Measurements from ENCODE around the gene PHYHIPL.

PHYHIPL gene

DNA sequence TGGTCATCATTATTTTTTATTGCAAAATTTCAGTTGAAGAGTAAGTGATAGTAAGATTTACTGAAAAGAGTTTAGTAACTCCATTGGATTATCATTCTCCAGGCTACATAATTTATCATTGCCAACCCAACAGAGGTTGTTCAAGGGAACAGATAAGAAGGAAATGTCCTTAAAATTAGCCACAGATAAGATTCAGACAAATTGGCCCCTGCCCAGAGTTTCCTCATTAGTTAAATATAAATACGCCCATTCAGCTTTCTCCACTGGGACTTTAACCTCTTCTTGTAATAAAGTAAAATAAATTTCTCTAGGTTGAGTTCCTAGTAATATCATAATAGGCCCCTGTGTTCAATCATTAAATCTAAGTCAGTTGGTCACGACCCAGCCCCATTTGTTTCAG, 27.7 kb upstream of the PHYHIPL start:
- H3K4me3 ChIP-seq (ENCODE audit: low read depth, low read length), result no peak overlapping the region
- no peak for TF ChIP-seq ZNF792 (tag by site-specific recombination; IDR thresholded peaks at IDR 0.05)
- TF ChIP-seq, protein P1, sequence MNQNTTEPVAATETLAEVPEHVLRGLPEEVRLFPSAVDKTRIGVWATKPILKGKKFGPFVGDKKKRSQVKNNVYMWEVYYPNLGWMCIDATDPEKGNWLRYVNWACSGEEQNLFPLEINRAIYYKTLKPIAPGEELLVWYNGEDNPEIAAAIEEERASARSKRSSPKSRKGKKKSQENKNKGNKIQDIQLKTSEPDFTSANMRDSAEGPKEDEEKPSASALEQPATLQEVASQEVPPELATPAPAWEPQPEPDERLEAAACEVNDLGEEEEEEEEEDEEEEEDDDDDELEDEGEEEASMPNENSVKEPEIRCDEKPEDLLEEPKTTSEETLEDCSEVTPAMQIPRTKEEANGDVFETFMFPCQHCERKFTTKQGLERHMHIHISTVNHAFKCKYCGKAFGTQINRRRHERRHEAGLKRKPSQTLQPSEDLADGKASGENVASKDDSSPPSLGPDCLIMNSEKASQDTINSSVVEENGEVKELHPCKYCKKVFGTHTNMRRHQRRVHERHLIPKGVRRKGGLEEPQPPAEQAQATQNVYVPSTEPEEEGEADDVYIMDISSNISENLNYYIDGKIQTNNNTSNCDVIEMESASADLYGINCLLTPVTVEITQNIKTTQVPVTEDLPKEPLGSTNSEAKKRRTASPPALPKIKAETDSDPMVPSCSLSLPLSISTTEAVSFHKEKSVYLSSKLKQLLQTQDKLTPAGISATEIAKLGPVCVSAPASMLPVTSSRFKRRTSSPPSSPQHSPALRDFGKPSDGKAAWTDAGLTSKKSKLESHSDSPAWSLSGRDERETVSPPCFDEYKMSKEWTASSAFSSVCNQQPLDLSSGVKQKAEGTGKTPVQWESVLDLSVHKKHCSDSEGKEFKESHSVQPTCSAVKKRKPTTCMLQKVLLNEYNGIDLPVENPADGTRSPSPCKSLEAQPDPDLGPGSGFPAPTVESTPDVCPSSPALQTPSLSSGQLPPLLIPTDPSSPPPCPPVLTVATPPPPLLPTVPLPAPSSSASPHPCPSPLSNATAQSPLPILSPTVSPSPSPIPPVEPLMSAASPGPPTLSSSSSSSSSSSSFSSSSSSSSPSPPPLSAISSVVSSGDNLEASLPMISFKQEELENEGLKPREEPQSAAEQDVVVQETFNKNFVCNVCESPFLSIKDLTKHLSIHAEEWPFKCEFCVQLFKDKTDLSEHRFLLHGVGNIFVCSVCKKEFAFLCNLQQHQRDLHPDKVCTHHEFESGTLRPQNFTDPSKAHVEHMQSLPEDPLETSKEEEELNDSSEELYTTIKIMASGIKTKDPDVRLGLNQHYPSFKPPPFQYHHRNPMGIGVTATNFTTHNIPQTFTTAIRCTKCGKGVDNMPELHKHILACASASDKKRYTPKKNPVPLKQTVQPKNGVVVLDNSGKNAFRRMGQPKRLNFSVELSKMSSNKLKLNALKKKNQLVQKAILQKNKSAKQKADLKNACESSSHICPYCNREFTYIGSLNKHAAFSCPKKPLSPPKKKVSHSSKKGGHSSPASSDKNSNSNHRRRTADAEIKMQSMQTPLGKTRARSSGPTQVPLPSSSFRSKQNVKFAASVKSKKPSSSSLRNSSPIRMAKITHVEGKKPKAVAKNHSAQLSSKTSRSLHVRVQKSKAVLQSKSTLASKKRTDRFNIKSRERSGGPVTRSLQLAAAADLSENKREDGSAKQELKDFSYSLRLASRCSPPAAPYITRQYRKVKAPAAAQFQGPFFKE (tag by site-specific recombination; IDR thresholded peaks at IDR 0.05; ENCODE audit: borderline replicate concordance), result no peak
- no peaks in the 10 kb centered on the region for H3K36me3 ChIP-seq (ENCODE audit: control insufficient read depth in 2 of 2, insufficient read depth in 1 of 2, low read length in 2 of 2)
- ChIA-PET CTCF (no interaction called here), POLR2A (no interaction called here)
- H3K4me1 ChIP-seq (ENCODE audit: control insufficient read depth, insufficient read depth, low read length), result no peaks in the 10 kb centered on the region
- no peaks in the 10 kb centered on the region for H3K9me3 ChIP-seq (ENCODE audit: control insufficient read depth, insufficient read depth, low read depth, low read length)
- H3K27ac ChIP-seq (ENCODE audit: extremely low read depth, low read depth, low read length), result no peak overlapping the region

DNA sequence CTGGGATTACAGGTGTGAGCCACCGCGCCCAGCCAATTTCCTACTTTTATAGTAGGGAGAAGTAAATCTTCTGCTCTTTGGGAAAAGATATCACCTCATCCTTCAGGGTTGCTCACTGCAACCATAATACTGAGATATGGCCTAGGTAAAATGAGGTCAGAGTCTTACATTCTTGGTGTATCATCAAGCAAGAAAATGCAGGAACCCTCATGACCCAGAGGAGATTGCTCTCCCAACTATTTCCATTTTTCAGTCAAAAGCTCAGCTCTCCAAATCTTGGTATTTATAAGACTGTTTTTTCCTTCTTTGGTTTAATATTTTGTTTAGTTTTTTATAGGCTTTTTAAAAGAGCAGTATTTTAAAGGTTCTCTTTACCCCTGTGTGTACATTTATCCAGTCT, 20.9 kb upstream of the PHYHIPL start:
- ChIA-PET CTCF (interaction anchor here (0.5 kb wide), 1 partner anchor 15 kb away, joined by 7 read pairs; no protein-coding TSS in a partner anchor), POLR2A (no interaction called here)
- Histone ChIP-seq H3K36me3 (ENCODE audit: control insufficient read depth in 2 of 2, insufficient read depth in 1 of 2, low read length in 2 of 2) (no peaks in the 10 kb centered on the region), H3K27ac (ENCODE audit: extremely low read depth, low read depth, low read length) (no peak overlapping the region), H3K4me1 (ENCODE audit: control insufficient read depth, insufficient read depth, low read length) (no peaks in the 10 kb centered on the region), H3K9me3 (ENCODE audit: control insufficient read depth, insufficient read depth, low read depth, low read length) (no peaks in the 10 kb centered on the region), H3K4me3 (ENCODE audit: low read depth, low read length) (no peak overlapping the region)
- TF ChIP-seq TSHZ1 (tag by site-specific recombination; IDR thresholded peaks at IDR 0.05; ENCODE audit: borderline replicate concordance) (no peak), ZNF214 (tag by site-specific recombination; IDR thresholded peaks at IDR 0.05; ENCODE audit: borderline replicate concordance) (no peak), ZNF571 (tag by site-specific recombination; IDR thresholded peaks at IDR 0.05) (no peak), ZNF335 (tag by site-specific recombination; conservative IDR thresholded peaks at IDR 0.05) (no peak), ZNF10 (tag by site-specific recombination; IDR thresholded peaks at IDR 0.05) (no peak), ZNF140 (tag by site-specific recombination; IDR thresholded peaks at IDR 0.05) (no peak), ZNF362 (tag by site-specific recombination; IDR thresholded peaks at IDR 0.05) (no peak), ELK4 (IDR thresholded peaks at IDR 0.05; ENCODE audit: borderline replicate concordance, low read depth, low read length) (no peak), ZBTB8A (tag by site-specific recombination; IDR thresholded peaks at IDR 0.05) (no peak), ZNF530 (tag by site-specific recombination; IDR thresholded peaks at IDR 0.05; ENCODE audit: low read depth) (no peak)
- TF ChIP-seq, protein P1 (tag by site-specific recombination; IDR thresholded peaks at IDR 0.05; ENCODE audit: borderline replicate concordance), result no peak
- TF ChIP-seq, protein P2, sequence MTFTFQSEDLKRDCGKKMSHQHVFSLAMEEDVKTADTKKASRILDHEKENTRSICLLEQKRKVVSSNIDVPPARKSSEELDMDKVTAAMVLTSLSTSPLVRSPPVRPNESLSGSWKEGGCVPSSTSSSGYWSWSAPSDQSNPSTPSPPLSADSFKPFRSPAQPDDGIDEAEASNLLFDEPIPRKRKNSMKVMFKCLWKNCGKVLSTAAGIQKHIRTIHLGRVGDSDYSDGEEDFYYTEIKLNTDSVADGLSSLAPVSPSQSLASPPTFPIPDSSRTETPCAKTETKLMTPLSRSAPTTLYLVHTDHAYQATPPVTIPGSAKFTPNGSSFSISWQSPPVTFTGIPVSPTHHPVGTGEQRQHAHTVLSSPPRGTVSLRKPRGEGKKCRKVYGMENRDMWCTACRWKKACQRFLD (tag by site-specific recombination; IDR thresholded peaks at IDR 0.05), result no peak
